ENCODE data around the gene RORC.
"Not testable (repeated sequence)": the region's sequence is repeated elsewhere in the genome, so short reads cannot be mapped to it uniquely, and the experiment has no call there.

DNA sequence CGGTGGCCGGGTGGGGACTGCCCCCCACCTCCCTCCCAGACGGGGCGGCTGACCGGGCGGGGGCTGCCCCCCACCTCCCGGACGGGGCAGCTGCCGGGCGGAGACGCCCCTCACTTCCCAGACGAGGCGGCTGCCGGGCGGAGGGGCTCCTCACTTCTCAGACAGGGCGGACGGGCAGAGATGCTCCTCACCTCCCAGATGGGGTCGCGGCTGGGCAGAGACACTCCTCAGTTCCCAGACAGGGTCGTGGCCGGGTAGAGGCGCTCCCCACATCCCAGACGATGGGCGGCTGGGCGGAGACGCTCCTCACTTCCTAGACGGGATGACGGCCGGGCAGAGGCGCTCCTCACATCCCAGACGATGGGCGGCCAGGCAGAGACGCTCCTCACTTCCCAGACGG, 62.3 kb downstream of the RORC start:
- TF ChIP-seq POLR2A, EP300, POLR2AphosphoS5 (IDR thresholded peaks at IDR 0.05): not testable (repeated sequence)
- TF ChIP-seq, protein P1, sequence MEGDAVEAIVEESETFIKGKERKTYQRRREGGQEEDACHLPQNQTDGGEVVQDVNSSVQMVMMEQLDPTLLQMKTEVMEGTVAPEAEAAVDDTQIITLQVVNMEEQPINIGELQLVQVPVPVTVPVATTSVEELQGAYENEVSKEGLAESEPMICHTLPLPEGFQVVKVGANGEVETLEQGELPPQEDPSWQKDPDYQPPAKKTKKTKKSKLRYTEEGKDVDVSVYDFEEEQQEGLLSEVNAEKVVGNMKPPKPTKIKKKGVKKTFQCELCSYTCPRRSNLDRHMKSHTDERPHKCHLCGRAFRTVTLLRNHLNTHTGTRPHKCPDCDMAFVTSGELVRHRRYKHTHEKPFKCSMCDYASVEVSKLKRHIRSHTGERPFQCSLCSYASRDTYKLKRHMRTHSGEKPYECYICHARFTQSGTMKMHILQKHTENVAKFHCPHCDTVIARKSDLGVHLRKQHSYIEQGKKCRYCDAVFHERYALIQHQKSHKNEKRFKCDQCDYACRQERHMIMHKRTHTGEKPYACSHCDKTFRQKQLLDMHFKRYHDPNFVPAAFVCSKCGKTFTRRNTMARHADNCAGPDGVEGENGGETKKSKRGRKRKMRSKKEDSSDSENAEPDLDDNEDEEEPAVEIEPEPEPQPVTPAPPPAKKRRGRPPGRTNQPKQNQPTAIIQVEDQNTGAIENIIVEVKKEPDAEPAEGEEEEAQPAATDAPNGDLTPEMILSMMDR (IDR thresholded peaks at IDR 0.05): not testable (repeated sequence)

All from sigmoid colon (tissue), 4 donors.